Upper lobe of right lung (tissue), 1 donor: ENCODE measurements around the gene PPT2. TPM values are rescaled to one million over a fixed set of nuclear protein-coding genes. Genes with fewer than 3 reads are reported as not detected.

Experiments used
- ATAC-seq: fragments of 200-7000 bp; cut with Tn5 transposase; one replicate; pipeline ENCODE4 v1.9.1; 2020; ENCODE audit warnings: mild to moderate bottlenecking, moderate library complexity
- DNase-seq: peaks from one replicate; pipeline ENCODE4 v3.0.0-alpha.2; 2020
- H3K27ac ChIP-seq: fragments of 200-600 bp; one replicate; pipeline ENCODE4 v1.8.0; 2022
- H3K27me3 ChIP-seq: fragments of 200-600 bp; one replicate; pipeline ENCODE4 v1.8.0; 2022; ENCODE audit warnings: mild to moderate bottlenecking
- H3K36me3 ChIP-seq: fragments of 200-600 bp; one replicate; pipeline ENCODE4 v1.8.0; 2022
- H3K4me1 ChIP-seq: fragments of 200-600 bp; one replicate; pipeline ENCODE4 v1.8.0; 2022
- H3K4me3 ChIP-seq: fragments of 200-600 bp; one replicate; pipeline ENCODE4 v1.8.0; 2022; ENCODE audit warnings: mild to moderate bottlenecking
- H3K9me3 ChIP-seq: fragments of 200-600 bp; one replicate; pipeline ENCODE4 v1.8.0; 2022
- intact Hi-C: fragments of 100-400 bp; cut with DNase I; formaldehyde crosslinking; loops from one replicate; pipeline ENCODE4 v1.11.0; 2022
- total RNA-seq: library from RNA; stranded (reverse); fragmentation: NEBNext Ultra II Directional; extraction: Animal tissue kit (Norgen Biotek cat#: 25700); gene quantifications from one replicate; pipeline ENCODE4 v1.2.1, GENCODE V29; 2021
- TF ChIP-seq, protein P1 (sequence below): fragments of 200-600 bp; IDR thresholded peaks from one replicate; pipeline ENCODE4 v1.8.0; 2022; ENCODE audit warnings: antibody characterized with exemption
- donor health status: DM: no; HTN: yes; CAD: no; lungs with severe emphysema.

The PPT2 gene
- total RNA-seq, 1 donor from 2014 or later: 19.2 TPM

DNA sequence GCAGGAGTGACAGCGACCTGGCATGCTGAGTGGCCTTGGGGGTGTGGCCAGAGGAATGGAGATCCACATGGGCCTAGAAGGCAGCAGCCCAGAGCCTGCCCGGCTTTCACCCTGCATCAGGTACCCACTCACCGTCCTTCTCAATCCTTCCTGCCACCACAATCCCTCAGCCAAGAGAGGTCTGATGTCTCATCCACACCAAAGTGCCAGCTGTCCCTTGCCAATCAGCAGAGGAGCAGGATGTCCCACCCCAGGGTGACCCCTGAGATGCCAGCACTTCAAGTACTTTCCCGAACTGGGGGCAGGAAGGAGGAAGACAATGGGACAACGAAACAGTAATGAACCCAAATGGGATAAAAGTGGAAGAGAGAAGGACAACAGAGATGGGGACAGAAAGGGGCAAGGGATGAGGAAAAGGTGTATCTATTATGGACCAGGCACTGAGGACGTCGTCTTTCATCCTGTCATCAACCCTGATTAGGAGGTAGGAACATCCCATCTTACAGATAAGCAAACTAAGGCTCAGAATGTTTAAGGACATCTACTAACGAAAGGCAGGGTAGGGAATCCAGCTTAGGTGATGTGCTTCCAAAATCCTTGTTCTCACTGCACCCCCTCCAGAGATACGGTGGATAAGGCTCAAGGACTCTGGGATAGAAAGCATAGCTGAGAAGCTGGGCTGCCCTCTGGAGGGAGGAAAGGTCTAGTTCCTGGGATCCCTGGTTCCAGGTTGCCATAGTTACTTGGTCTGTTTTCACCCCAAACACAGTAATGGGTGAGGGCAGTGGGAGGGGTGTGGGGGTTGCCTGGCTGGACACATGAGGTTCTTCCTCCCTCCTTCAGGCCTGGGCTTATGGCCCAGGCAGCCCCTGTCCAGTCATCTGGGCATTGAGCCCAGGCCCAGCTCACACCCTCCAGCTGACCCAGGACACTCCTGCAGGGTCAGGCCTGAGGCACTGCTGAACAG lies 40.3 kb upstream of the PPT2 start:
- ATAC-seq: peak; percentile 77
- Histone ChIP-seq H3K27ac (peak overlapping the region; percentile 77), H3K27me3 (no peaks in the 10 kb centered on the region), H3K9me3 (no peaks in the 10 kb centered on the region), H3K4me1 (peaks cover 42% of the 10 kb centered on the region), H3K4me3 (no peak overlapping the region), H3K36me3 (peaks cover 33% of the 10 kb centered on the region)
- DNase-seq: peak; percentile 79
- intact Hi-C loops: no loop called here
- TF ChIP-seq, protein P1, sequence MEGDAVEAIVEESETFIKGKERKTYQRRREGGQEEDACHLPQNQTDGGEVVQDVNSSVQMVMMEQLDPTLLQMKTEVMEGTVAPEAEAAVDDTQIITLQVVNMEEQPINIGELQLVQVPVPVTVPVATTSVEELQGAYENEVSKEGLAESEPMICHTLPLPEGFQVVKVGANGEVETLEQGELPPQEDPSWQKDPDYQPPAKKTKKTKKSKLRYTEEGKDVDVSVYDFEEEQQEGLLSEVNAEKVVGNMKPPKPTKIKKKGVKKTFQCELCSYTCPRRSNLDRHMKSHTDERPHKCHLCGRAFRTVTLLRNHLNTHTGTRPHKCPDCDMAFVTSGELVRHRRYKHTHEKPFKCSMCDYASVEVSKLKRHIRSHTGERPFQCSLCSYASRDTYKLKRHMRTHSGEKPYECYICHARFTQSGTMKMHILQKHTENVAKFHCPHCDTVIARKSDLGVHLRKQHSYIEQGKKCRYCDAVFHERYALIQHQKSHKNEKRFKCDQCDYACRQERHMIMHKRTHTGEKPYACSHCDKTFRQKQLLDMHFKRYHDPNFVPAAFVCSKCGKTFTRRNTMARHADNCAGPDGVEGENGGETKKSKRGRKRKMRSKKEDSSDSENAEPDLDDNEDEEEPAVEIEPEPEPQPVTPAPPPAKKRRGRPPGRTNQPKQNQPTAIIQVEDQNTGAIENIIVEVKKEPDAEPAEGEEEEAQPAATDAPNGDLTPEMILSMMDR: peak; percentile 29

DNA sequence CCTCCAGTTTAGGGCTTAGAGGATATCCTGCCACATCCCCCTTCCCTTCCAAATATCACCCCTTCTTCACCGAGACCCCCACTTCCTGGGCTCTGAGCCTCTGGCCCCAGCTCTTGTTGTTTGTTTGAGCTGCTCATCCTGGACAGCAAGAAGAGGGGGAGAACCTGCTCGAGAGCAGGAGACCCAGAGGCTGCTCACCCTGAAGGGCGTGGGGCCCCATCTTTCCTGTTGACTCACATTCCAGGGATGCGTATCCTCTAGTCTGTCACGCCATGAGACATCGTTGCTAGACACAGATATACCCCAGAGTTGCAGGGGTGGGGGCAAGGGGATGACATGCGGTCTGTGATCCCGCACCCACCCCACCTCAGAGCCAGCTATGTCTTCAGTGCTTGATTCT lies 39.1 kb upstream of the PPT2 start:
- Histone ChIP-seq H3K36me3 (peaks cover 38% of the 10 kb centered on the region), H3K27me3 (no peaks in the 10 kb centered on the region)
- intact Hi-C loops: no loop called here

DNA sequence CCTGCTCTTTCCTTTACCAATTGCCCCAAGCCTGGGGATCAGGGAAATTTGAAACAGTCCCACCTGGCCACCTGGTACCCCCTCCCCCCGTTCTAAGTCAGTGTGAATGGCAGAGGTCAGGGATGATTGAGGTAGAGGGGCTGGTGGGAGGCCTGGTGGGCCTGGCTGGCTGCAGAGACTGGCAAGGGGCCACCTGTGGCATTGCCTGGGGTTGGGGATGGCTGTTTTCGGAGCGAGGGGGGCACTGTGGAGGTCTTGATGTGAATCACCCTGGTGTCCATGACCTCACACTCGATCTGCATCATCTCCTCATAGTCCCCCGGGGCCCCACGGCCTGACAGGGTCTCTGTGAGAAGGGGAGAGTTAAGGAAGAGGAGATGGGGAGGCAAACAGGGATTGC lies 38.3 kb upstream of the PPT2 start:
- peaks cover 43% of the 10 kb centered on the region for H3K4me1 ChIP-seq
- H3K36me3 ChIP-seq: peaks cover 47% of the 10 kb centered on the region
- intact Hi-C loops: no loop called here
- ATAC-seq (no peak), DNase-seq (no peak)
- no peaks in the 10 kb centered on the region for H3K9me3 ChIP-seq
- H3K27ac ChIP-seq: no peak overlapping the region
- no peak overlapping the region for H3K4me3 ChIP-seq
- no peaks in the 10 kb centered on the region for H3K27me3 ChIP-seq
- TF ChIP-seq, protein P1: no peak

More for the DNA sequence above, 39.1 kb upstream of the PPT2 start:
- ATAC-seq: no peak
- TF ChIP-seq, protein P1: no peak
- Histone ChIP-seq H3K4me3 (no peak overlapping the region), H3K4me1 (peaks cover 51% of the 10 kb centered on the region), H3K9me3 (no peaks in the 10 kb centered on the region), H3K27ac (peak overlapping the region; percentile 77)
- DNase-seq: no peak

DNA sequence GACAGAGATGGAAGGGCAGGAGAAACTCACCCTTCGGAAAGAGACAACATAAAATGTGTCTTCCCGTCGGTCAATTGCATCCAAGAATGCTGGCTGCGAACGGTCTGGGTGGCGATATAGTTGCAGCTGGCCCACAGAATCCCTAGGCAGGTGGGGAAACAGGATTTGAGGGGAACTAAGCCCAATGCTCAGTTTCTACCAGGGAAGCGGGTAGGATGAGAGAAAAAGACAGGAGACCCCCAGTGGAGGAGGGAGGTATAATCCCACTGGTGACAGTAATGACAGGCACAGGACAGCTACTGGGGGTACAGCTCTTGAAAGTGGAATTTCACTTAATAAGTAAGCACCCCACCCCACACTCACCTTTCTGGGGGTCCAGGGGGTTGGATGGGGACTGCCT lies 37.3 kb upstream of the PPT2 start:
- H3K27ac ChIP-seq: peak overlapping the region; percentile 55
- H3K9me3 ChIP-seq: no peaks in the 10 kb centered on the region
- peaks cover 37% of the 10 kb centered on the region for H3K4me1 ChIP-seq
- H3K27me3 ChIP-seq: no peaks in the 10 kb centered on the region
- H3K36me3 ChIP-seq: peaks cover 57% of the 10 kb centered on the region
- ATAC-seq: no peak
- no peak for DNase-seq
- TF ChIP-seq, protein P1: peak; percentile 34
- intact Hi-C loops: no loop called here
- no peak overlapping the region for H3K4me3 ChIP-seq

DNA sequence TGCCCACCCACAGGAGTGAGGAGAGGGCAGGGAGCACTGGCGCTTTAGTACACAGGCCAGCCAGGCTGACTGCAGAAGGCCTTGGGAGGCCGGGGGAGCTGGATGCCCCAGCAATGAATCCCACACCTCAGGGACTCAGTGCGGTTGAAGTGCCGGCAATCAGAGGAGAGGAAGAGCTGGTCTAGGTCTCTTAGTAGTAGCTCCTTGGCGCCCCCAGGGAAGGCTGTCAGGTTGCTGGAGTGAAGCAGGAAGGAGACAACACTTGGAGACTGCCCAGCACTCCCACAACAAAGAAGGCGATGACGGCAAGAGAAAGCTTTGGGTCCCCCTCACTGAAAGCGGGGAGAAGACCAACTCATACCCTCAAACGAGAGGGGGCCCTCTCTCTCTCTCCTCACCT lies 36.5 kb upstream of the PPT2 start:
- intact Hi-C loops: no loop called here
- no peak for DNase-seq
- H3K9me3 ChIP-seq: no peaks in the 10 kb centered on the region

More for the DNA sequence above, 36.5 kb upstream of the PPT2 start:
- H3K4me1 ChIP-seq: peaks cover 29% of the 10 kb centered on the region
- no peaks in the 10 kb centered on the region for H3K27me3 ChIP-seq
- peak overlapping the region; percentile 76 for H3K27ac ChIP-seq
- peaks cover 65% of the 10 kb centered on the region for H3K36me3 ChIP-seq
- no peak overlapping the region for H3K4me3 ChIP-seq
- ATAC-seq: no peak
- TF ChIP-seq, protein P1: no peak
